Central memory CD8-positive, alpha-beta T cell (primary cell): ENCODE results near the gene MSH4.
"Not testable (repeated sequence)": the region's sequence is repeated elsewhere in the genome, so short reads cannot be mapped to it uniquely, and the experiment has no call there.

ENCODE experiments used
- ATAC-seq: fragments of 150-1000 bp; cut with Tn5 transposase; replicated peaks from 2 replicates; pipeline ENCODE4 v1.10.0; 2022; ENCODE audit warnings: mild to moderate bottlenecking, moderate FRiP score, moderate number of reproducible peaks; ENCODE audit not compliant: poor library complexity, severe bottlenecking; ENCODE audit errors: extremely low read depth
- DNase-seq, 2 donors: peaks; one replicate each; pipeline ENCODE4 v3.0.0; 2021; ENCODE audit warnings: low spot score in 2 of 2
- H3K27ac Mint-ChIP-seq: one replicate; pipeline ENCODE4 v1.8.0; 2022; ENCODE audit warnings: low read depth, mild to moderate bottlenecking, moderate library complexity, mixed read lengths
- H3K27me3 Mint-ChIP-seq: one replicate; pipeline ENCODE4 v1.8.0; 2022; ENCODE audit warnings: mixed read lengths
- H3K36me3 Mint-ChIP-seq: one replicate; pipeline ENCODE4 v1.8.0; 2022; ENCODE audit warnings: mild to moderate bottlenecking, moderate library complexity, mixed read lengths; ENCODE audit not compliant: insufficient read depth
- H3K4me1 Mint-ChIP-seq: one replicate; pipeline ENCODE4 v1.8.0; 2022; ENCODE audit warnings: mixed read lengths
- H3K4me3 Mint-ChIP-seq: one replicate; pipeline ENCODE4 v1.8.0; 2022; ENCODE audit warnings: mild to moderate bottlenecking, moderate library complexity, mixed read lengths
- H3K9me3 Mint-ChIP-seq: one replicate; pipeline ENCODE4 v1.8.0; 2022; ENCODE audit warnings: mixed read lengths

The MSH4 gene

GRCh38 chr1:75796376-75797272, at the start of gene MSH4:
Gene MSH4 (plus strand): TSS chr1:75796882. CDS start chr1:75796986, 104 bp downstream.
- no peak for DNase-seq
- Mint-ChIP-seq H3K4me1 (peaks cover 12% of the 10 kb centered on the region), H3K9me3 (no peaks in the 10 kb centered on the region), H3K4me3 (no peak within 1 kb of the TSS), H3K36me3 (peaks cover 50% of the 10 kb centered on the region), H3K27me3 (no peaks in the 10 kb centered on the region), H3K27ac (no peak within 1 kb of the TSS)
- ATAC-seq: no peak

DNA sequence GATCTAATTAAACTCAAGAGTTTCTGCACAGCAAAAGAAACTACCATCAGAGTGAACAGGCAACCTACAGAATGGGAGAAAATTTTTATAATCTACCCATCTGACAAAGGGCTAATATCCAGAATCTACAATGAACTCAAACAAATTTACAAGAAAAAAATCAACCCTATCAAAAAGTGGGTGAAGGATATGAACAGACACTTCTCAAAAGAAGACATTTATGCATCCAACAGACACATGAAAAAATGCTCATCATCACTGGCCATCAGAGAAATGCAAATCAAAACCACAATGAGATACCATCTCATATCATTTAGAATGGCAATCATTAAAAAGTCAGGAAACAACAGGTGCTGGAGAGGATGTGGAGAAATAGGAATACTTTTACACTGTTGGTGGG, 39.5 kb upstream of the MSH4 start:
- not testable (repeated sequence) for H3K4me1 Mint-ChIP-seq, H3K4me3 Mint-ChIP-seq, ATAC-seq

DNA sequence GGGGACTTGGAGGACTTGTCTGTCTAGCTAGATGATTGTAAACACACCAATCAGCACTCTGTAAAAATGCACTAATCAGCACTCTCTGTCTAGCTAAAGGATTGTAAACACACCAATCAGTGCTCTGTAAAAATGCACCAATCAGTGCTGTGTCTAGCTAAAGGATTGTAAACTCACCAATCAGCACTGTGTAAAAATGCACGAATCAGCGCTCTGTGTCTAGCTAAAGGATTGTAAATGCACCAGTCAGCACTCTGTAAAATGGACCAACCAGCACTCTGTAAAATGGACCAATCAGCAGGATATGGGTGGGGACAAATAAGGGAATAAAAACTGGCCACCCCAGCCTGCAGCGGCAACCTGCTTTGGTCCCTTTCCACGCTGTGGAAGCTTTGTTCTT, 38.1 kb upstream of the MSH4 start:
- H3K27ac Mint-ChIP-seq, H3K4me3 Mint-ChIP-seq, DNase-seq, H3K9me3 Mint-ChIP-seq, H3K27me3 Mint-ChIP-seq, H3K4me1 Mint-ChIP-seq, ATAC-seq: not testable (repeated sequence)
- H3K36me3 Mint-ChIP-seq: peaks cover 11% of the 10 kb centered on the region

More for the DNA sequence above, 39.5 kb upstream of the MSH4 start:
- not testable (repeated sequence) for H3K27me3 Mint-ChIP-seq, DNase-seq, H3K9me3 Mint-ChIP-seq, H3K27ac Mint-ChIP-seq
- peaks cover 20% of the 10 kb centered on the region for H3K36me3 Mint-ChIP-seq

DNA sequence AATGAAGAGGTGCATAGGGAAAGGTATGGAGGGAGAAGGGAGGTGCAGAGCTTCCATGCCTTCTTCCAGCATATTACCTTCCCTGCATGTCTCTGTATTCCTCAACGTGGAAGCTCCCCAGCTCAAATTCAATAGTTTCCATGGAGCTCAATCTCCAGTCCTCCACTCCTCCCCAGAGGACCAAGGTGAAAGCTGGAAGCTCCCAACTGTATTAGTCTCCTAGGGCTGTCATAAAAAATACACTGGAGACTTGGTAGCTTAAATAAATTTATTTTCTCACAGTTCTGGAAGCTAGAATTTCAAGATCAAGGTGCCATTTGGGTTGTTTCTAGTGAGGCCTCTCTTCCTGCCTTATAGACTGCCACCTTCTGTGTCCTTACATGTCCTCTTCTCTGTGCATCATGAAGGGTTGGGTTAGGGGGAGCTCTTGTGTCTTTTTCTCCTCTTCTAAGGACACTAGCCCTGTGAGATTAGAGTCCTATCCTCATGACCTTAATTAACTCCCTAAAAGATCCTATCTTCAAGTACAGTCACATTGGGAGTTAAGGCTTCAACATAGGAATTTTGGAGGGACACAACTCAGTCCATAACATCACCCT, 32.5 kb upstream of the MSH4 start:
- Mint-ChIP-seq H3K4me1 (no peaks in the 10 kb centered on the region), H3K36me3 (peaks cover 1% of the 10 kb centered on the region), H3K9me3 (no peaks in the 10 kb centered on the region), H3K4me3 (no peak overlapping the region), H3K27ac (no peak overlapping the region), H3K27me3 (no peaks in the 10 kb centered on the region)
- no peak for ATAC-seq
- DNase-seq: no peak

GRCh38 chr1:75765697-75766355, 30.9 kb upstream of the MSH4 start:
- peaks cover 1% of the 10 kb centered on the region for H3K36me3 Mint-ChIP-seq

GRCh38 chr1:75768016-75768415, 28.7 kb upstream of the MSH4 start:
- no peak for ATAC-seq

More at GRCh38 chr1:75765697-75766355, 30.9 kb upstream of the MSH4 start:
- Mint-ChIP-seq H3K9me3 (no peaks in the 10 kb centered on the region), H3K27me3 (no peaks in the 10 kb centered on the region), H3K4me1 (no peaks in the 10 kb centered on the region), H3K4me3 (no peak overlapping the region), H3K27ac (no peak overlapping the region)
- ATAC-seq (no peak), DNase-seq (no peak)

GRCh38 chr1:75770761-75771160, 25.9 kb upstream of the MSH4 start:
- no peak for DNase-seq
- Mint-ChIP-seq H3K36me3 (peaks cover 2% of the 10 kb centered on the region), H3K4me3 (no peak overlapping the region), H3K9me3 (no peaks in the 10 kb centered on the region), H3K27me3 (peaks cover 12% of the 10 kb centered on the region), H3K4me1 (no peaks in the 10 kb centered on the region), H3K27ac (no peak overlapping the region)
- ATAC-seq: no peak

More at GRCh38 chr1:75768016-75768415, 28.7 kb upstream of the MSH4 start:
- no peaks in the 10 kb centered on the region for H3K4me1 Mint-ChIP-seq
- H3K27me3 Mint-ChIP-seq: no peaks in the 10 kb centered on the region
- no peak for DNase-seq
- H3K4me3 Mint-ChIP-seq: no peak overlapping the region
- no peaks in the 10 kb centered on the region for H3K9me3 Mint-ChIP-seq
- H3K27ac Mint-ChIP-seq: no peak overlapping the region
- no peaks in the 10 kb centered on the region for H3K36me3 Mint-ChIP-seq

DNA sequence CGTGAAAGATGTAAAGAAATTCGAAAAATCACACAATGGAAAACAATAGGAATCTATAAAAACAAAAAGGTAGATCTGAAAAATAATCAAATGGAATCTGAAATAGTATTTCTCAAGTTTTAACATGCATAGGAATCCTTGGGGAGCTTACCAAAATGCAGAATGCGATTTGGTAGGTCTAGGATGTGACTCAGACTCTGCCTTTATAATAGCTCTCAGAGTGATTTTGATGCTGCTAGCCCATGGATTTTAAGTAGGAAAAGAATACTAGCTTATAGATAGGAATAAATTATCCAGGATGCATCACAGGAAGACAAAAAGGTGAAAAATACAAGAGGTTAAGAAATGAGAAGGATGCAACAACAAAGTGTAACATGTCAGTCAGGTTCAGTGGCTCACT, 24.7 kb upstream of the MSH4 start:
- H3K4me3 Mint-ChIP-seq: no peak overlapping the region
- no peaks in the 10 kb centered on the region for H3K4me1 Mint-ChIP-seq
- H3K27me3 Mint-ChIP-seq: peaks cover 12% of the 10 kb centered on the region
- ATAC-seq (no peak), DNase-seq (no peak)
- H3K36me3 Mint-ChIP-seq: peaks cover 2% of the 10 kb centered on the region
- no peak overlapping the region for H3K27ac Mint-ChIP-seq
- H3K9me3 Mint-ChIP-seq: no peaks in the 10 kb centered on the region

- H3K4me1 Mint-ChIP-seq, ATAC-seq, DNase-seq, H3K27ac Mint-ChIP-seq, H3K9me3 Mint-ChIP-seq, H3K36me3 Mint-ChIP-seq, H3K4me3 Mint-ChIP-seq: not testable (repeated sequence)
- peaks cover 12% of the 10 kb centered on the region for H3K27me3 Mint-ChIP-seq
Observed at GRCh38 chr1:75777812-75778211, 18.9 kb upstream of the MSH4 start.

- peaks cover 12% of the 10 kb centered on the region for H3K27me3 Mint-ChIP-seq
- not testable (repeated sequence) for H3K4me1 Mint-ChIP-seq, H3K36me3 Mint-ChIP-seq, H3K9me3 Mint-ChIP-seq, DNase-seq, H3K4me3 Mint-ChIP-seq, ATAC-seq, H3K27ac Mint-ChIP-seq
Observed at GRCh38 chr1:75778694-75779093, 18.0 kb upstream of the MSH4 start.

DNA sequence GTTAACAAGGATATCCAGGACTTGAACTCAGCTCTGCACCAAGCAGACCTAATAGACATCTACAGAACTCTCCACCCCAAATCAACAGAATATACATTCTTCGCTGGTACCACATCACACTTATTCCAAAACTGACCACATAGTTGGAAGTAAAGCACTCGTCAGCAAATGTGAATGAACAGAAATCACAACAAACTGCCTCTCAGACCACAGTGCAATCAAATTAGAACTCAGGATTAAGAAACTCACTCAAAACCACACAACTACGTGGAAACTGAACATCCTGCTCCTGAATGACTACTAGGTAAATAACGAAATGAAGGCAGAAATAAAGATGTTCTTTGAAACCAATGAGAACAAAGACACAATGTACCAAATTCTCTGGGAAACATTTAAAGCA, 16.5 kb upstream of the MSH4 start:
- not testable (repeated sequence) for H3K27me3 Mint-ChIP-seq, ATAC-seq, H3K4me3 Mint-ChIP-seq, H3K9me3 Mint-ChIP-seq, H3K36me3 Mint-ChIP-seq, DNase-seq, H3K27ac Mint-ChIP-seq
- peaks cover 13% of the 10 kb centered on the region for H3K4me1 Mint-ChIP-seq

GRCh38 chr1:75783920-75784319, 12.8 kb upstream of the MSH4 start:
- DNase-seq, ATAC-seq, H3K9me3 Mint-ChIP-seq, H3K27me3 Mint-ChIP-seq: not testable (repeated sequence)
- H3K4me3 Mint-ChIP-seq: peak overlapping the region; percentile 91
- peak overlapping the region; percentile 96 for H3K27ac Mint-ChIP-seq
- H3K36me3 Mint-ChIP-seq: peaks cover 17% of the 10 kb centered on the region
- peaks cover 49% of the 10 kb centered on the region for H3K4me1 Mint-ChIP-seq
